Epithelial cell of esophagus (primary cell): ENCODE data around the gene ADAMTS10.

Experiments
- DNase-seq: peaks from one replicate; pipeline ENCODE4 v3.0.0; 2010; ENCODE audit warnings: low read depth
- H3K4me3 ChIP-seq: 2 replicates; pipeline ENCODE4 v1.5.1; 2011; ENCODE audit warnings: mild to moderate bottlenecking, low read length, control low read depth
- CTCF ChIP-seq: IDR thresholded peaks from 2 replicates; pipeline ENCODE4 v1.5.1; 2011; ENCODE audit warnings: low read depth, mild to moderate bottlenecking, low read length, control low read depth, inconsistent platforms; ENCODE audit not compliant: insufficient read depth; ENCODE audit errors: missing control alignments

The ADAMTS10 gene

GRCh38 chr19:8610041-8610935 is at the start of gene ADAMTS10:
Gene ADAMTS10 (minus strand): TSS chr19:8610715. CDS start chr19:8605710, 5,005 bp downstream.
- no peak within 1 kb of the TSS for H3K4me3 ChIP-seq
- no peak for TF ChIP-seq CTCF
- DNase-seq, result no peak

GRCh38 chr19:8659905-8660304 is 49.4 kb upstream of the ADAMTS10 start:
- no peak for DNase-seq
- no peak for TF ChIP-seq CTCF
- H3K4me3 ChIP-seq, result no peak overlapping the region

- no peak overlapping the region for H3K4me3 ChIP-seq
- TF ChIP-seq CTCF, result no peak
- DNase-seq, result no peak
Measured at GRCh38 chr19:8657869-8658268, 47.4 kb upstream of the ADAMTS10 start.

- no peak for DNase-seq
- no peak overlapping the region for H3K4me3 ChIP-seq
Measured at GRCh38 chr19:8655340-8655709, 44.8 kb upstream of the ADAMTS10 start.

GRCh38 chr19:8654591-8655339 is 44.2 kb upstream of the ADAMTS10 start:
- TF ChIP-seq CTCF, result peak; percentile 74
- H3K4me3 ChIP-seq, result no peak overlapping the region
- peak; percentile 27 for DNase-seq

More at GRCh38 chr19:8655340-8655709, 44.8 kb upstream of the ADAMTS10 start:
- no peak for TF ChIP-seq CTCF

- no peak overlapping the region for H3K4me3 ChIP-seq
- DNase-seq, result no peak
- TF ChIP-seq CTCF, result no peak
Measured at GRCh38 chr19:8648240-8648639, 37.7 kb upstream of the ADAMTS10 start.
